HFFc6 (cell line): ENCODE data around the gene SNRNP48. TPM values are rescaled to one million over a fixed set of nuclear protein-coding genes. Genes with fewer than 3 reads are reported as not detected.

Experiments used
- DNase-seq: peaks from one replicate; pipeline ENCODE4 v3.0.0-alpha.2; 2018
- H3K27ac Mint-ChIP-seq: 2 replicates; pipeline ENCODE4 v1.8.0; 2020; ENCODE audit warnings: mild to moderate bottlenecking, mixed read lengths
- H3K27me3 Mint-ChIP-seq: 2 replicates; pipeline ENCODE4 v1.8.0; 2021; ENCODE audit warnings: mild to moderate bottlenecking, moderate library complexity, mixed read lengths; ENCODE audit not compliant: insufficient read depth
- H3K36me3 Mint-ChIP-seq: 2 replicates; pipeline ENCODE4 v1.8.0; 2021; ENCODE audit warnings: low read depth, mixed read lengths
- H3K4me1 Mint-ChIP-seq: 2 replicates; pipeline ENCODE4 v1.8.0; 2020; ENCODE audit warnings: low read depth, mixed read lengths
- H3K4me3 Mint-ChIP-seq: 2 replicates; pipeline ENCODE4 v1.8.0; 2020; ENCODE audit warnings: mild to moderate bottlenecking, moderate library complexity, mixed read lengths
- H3K9me3 Mint-ChIP-seq: 2 replicates; pipeline ENCODE4 v1.8.0; 2020; ENCODE audit warnings: mild to moderate bottlenecking, mixed read lengths
- CTCF ChIP-seq: fragments of 200-600 bp; sonication (generic); IDR thresholded peaks from 2 replicates; pipeline ENCODE4 v1.5.0; 2021; ENCODE audit warnings: antibody characterized with exemption, mild to moderate bottlenecking
- total RNA-seq, 6 experiments: library from RNA; stranded (reverse); fragmentation: NEBNext Ultra II Directional; extraction: Animal tissue kit (Norgen Biotek cat#: 25700); gene quantifications; 2 replicates in 1 of 6; 3 replicates in 5 of 6; pipeline ENCODE4 v1.2.3, GENCODE V29; 2021

SNRNP48 gene
- total RNA-seq, 6 experiments from 2014 or later: 9.7 to 12.9 (median 11.9) TPM

DNA sequence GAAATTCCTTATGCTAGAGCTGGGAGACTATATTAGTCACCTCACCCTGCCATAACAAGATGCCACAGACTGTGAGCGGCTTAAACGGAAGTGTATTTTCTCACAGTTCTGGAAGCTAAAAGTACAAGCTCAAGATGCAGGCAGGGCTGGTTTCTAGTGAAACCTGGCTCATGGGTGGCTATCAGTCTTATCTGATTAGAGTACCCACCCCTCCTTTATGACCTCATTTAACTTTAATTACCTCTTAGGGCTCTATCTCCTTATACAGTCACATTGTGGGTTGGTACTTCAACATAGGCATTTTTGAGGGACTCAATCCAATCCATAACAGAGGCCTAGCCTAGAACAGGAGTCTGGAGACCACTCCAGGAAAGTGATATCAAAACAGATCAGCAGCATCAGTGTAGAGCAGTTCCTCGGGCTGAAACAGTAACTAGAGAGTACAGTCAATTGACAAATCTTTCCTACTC is 2.3 kb upstream of the SNRNP48 start:
- H3K4me3 Mint-ChIP-seq: no peak overlapping the region
- no peak for TF ChIP-seq CTCF
- H3K27me3 Mint-ChIP-seq: peaks cover 3% of the 10 kb centered on the region; the same call in 1 of the 2 replicates
- H3K9me3 Mint-ChIP-seq: peaks cover 4% of the 10 kb centered on the region
- peaks cover 35% of the 10 kb centered on the region for H3K36me3 Mint-ChIP-seq
- peak; percentile 69 for DNase-seq
- H3K4me1 Mint-ChIP-seq: peaks cover 51% of the 10 kb centered on the region
- peak overlapping the region; percentile 84 for H3K27ac Mint-ChIP-seq

GRCh38 chr6:7588506-7588905 is 1.5 kb upstream of the SNRNP48 start:
- H3K9me3 Mint-ChIP-seq: peaks cover 4% of the 10 kb centered on the region
- peaks cover 3% of the 10 kb centered on the region; the same call in 1 of the 2 replicates for H3K27me3 Mint-ChIP-seq
- no peak for TF ChIP-seq CTCF
- H3K36me3 Mint-ChIP-seq: peaks cover 26% of the 10 kb centered on the region
- H3K4me3 Mint-ChIP-seq: no peak overlapping the region
- no peak for DNase-seq
- peaks cover 59% of the 10 kb centered on the region for H3K4me1 Mint-ChIP-seq
- no peak overlapping the region for H3K27ac Mint-ChIP-seq

DNA sequence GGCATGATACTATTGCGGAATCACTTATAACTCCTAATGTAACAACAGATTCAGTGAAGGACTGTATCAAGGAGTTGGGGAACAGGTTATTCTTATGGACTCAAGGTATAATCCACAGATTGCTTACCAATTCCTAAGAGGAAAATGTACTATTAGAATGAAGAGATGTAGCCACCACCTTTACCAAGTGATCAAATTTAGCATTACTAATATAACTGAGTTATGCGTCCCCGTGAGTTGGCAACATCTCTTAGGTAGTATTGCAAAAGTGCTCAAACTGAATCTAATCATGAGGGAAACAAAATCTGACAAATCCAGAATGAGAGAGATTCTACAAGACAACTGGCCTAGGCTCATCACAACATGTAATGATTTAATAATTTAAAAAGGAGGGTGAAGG is 777 bp upstream of the SNRNP48 start:
- peak overlapping the region; percentile 100 for H3K4me3 Mint-ChIP-seq

GRCh38 chr6:7590918-7591302 is 912 bp downstream of the SNRNP48 start:
- TF ChIP-seq CTCF: no peak
- Mint-ChIP-seq H3K27ac (peak overlapping the region; percentile 61), H3K4me3 (peak overlapping the region; percentile 100), H3K9me3 (peaks cover 4% of the 10 kb centered on the region), H3K27me3 (peaks cover 3% of the 10 kb centered on the region; the same call in 1 of the 2 replicates), H3K36me3 (peaks cover 15% of the 10 kb centered on the region), H3K4me1 (peaks cover 63% of the 10 kb centered on the region)
- no peak for DNase-seq

More for the DNA sequence above, 777 bp upstream of the SNRNP48 start:
- H3K36me3 Mint-ChIP-seq: peaks cover 22% of the 10 kb centered on the region
- TF ChIP-seq CTCF: no peak
- H3K27me3 Mint-ChIP-seq: peaks cover 3% of the 10 kb centered on the region; the same call in 1 of the 2 replicates
- H3K4me1 Mint-ChIP-seq: peaks cover 59% of the 10 kb centered on the region
- DNase-seq: no peak
- peak overlapping the region; percentile 86 for H3K27ac Mint-ChIP-seq
- H3K9me3 Mint-ChIP-seq: peaks cover 4% of the 10 kb centered on the region

DNA sequence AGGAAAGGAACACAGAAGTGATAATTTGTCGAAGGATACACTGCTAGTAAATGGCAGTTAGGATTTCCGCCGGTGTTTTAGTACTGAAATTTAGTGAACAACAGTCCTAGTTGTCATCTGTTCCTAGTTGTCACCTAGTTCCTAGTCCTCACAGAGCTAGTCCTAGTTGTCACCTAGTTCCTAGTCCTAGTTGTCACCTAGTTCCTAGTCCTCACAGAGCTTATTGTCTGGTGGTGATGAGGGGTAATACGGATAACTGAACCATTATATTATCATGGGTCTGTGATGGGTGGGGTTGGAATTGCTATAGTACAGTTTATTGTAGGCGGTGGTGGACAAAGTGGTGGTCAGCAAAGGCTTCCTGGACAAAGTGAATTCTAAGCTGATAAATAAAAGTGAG is 1.8 kb downstream of the SNRNP48 start:
- H3K4me1 Mint-ChIP-seq: peaks cover 61% of the 10 kb centered on the region
- H3K9me3 Mint-ChIP-seq: peaks cover 4% of the 10 kb centered on the region
- H3K36me3 Mint-ChIP-seq: peaks cover 18% of the 10 kb centered on the region
- TF ChIP-seq CTCF: no peak
- DNase-seq: no peak
- no peak overlapping the region for H3K27ac Mint-ChIP-seq
- H3K4me3 Mint-ChIP-seq: peak overlapping the region; percentile 100
- H3K27me3 Mint-ChIP-seq: peaks cover 3% of the 10 kb centered on the region; the same call in 1 of the 2 replicates
